HG03439 (cell line): Measurements from ENCODE around the gene KIR3DL2.
"Not testable (repeated sequence)": the region's sequence is repeated elsewhere in the genome, so short reads cannot be mapped to it uniquely, and the experiment has no call there.

Experiments used
- ATAC-seq: cut with Tn5 transposase; IDR thresholded peaks from one replicate; pipeline ENCODE4 v1.9.1; 2021; ENCODE audit warnings: mild to moderate bottlenecking, moderate library complexity; ENCODE audit not compliant: unreplicated experiment

Gene KIR3DL2

DNA sequence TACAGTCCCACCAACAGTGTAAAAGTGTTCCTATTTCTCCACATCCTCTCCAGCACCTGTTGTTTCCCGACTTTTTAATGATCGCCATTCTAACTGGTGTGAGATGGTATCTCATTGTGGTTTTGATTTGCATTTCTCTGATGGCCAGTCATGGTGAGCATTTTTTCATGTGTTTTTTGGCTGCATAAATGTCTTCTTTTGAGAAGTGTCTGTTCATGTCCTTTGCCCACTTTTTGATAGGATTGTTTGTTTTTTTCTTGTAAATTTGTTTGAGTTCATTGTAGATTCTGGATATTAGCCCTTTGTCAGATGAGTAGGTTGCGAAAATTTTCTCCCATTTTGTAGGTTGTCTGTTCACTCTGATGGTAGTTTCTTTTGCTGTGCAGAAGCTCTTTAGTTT is 13.2 kb downstream of the KIR3DL2 start:
- ATAC-seq = not testable (repeated sequence)

- ATAC-seq = no peak
Measured at GRCh38 chr19:54871696-54872095, 21.5 kb downstream of the KIR3DL2 start.

GRCh38 chr19:54873990-54874389 is 23.7 kb downstream of the KIR3DL2 start, which contains the start of gene FCAR:
Gene FCAR (plus strand): TSS chr19:54874235. CDS start chr19:54874290, 55 bp downstream.
- no peak for ATAC-seq

GRCh38 chr19:54875506-54875905 is 25.3 kb downstream of the KIR3DL2 start:
- ATAC-seq = no peak

DNA sequence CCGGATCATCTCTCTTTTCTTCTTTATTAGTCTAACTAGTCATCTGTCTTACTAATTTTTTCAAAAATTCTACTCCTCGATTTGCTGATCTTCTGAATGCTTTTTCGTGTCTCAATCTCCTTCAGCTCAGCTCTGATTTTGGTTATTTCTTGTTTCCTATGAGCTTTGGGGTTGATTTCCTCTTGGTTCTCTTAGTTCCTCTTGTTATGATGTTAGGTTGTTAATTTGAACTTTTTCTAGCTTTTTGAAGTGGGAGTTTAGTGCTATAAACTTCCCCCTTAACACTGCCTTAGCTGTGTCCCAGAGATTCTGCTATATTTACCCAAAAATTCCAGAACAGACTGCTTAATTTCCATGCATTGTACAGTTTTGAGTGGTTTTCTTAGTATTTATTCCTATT is 27.2 kb downstream of the KIR3DL2 start:
- no peak for ATAC-seq

DNA sequence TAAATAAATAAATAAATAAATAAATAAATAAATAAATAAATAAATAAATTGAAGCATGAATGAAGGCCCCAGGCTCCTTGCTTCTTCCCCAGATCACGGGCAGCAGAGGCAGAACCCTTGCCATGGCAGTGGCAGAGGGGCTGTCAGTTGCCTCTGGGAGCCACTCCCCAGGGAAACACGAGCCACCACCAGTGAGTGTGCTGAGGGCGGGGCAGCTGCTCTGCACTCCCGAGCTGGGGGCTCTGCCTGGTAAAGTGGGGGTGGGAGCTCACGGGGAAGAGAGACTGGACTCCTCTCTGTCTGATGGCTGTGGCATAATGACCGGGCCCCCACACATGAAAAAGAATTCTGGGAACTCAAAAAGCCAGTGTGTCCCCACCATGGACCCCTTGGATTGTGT is 31.6 kb downstream of the KIR3DL2 start:
- ATAC-seq = no peak

- no peak for ATAC-seq
Measured at GRCh38 chr19:54882758-54883157, 32.5 kb downstream of the KIR3DL2 start.

DNA sequence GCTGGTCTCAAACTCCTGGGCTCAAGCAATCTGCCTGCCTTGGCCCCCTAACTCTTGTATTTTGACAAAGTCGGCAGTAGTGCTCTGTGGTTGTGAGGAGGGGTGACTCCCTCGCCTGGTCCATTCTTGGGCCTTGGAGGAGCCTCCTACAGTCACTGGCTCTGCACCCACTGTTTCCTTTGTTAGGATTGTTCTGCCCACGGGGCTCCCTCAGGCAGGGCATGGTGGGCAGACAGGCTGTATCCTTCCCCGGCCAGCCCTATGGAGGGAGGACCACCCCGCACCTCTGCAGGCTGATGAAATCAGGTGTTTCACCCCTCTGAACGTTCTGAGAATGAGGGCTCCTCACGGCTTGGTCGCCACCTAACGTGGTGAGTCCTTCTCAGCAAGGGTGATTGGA is 33.0 kb downstream of the KIR3DL2 start:
- no peak for ATAC-seq

- ATAC-seq = no peak
Measured at GRCh38 chr19:54888239-54888638, 38.0 kb downstream of the KIR3DL2 start.

DNA sequence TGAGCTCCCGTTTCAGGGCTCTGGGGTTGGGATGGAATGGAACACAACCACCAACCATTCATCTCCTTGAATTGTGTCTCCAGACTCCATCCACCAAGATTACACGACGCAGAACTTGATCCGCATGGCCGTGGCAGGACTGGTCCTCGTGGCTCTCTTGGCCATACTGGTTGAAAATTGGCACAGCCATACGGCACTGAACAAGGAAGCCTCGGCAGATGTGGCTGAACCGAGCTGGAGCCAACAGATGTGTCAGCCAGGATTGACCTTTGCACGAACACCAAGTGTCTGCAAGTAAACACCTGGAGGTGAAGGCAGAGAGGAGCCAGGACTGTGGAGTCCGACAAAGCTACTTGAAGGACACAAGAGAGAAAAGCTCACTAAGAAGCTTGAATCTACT is 39.3 kb downstream of the KIR3DL2 start:
- no peak for ATAC-seq

DNA sequence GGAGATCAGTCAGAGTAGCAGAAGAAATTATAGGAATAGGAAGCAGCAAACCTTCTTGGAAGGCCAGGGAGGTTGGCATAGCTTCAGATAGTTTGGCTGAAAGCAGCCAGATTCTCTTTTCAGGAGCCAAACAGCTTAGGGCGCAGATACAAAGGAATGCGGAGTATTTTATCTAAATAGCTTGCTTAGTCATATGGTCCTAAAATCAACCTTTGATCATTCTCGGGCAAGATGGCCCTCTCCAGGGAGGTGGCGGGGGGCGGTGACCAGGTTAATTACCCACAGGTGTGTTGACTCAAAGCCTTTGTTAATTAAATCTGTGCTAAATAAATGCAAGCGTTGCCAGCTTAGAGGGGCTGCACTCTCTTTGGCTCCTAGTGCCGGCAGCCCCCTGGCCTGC is 43.2 kb downstream of the KIR3DL2 start:
- ATAC-seq = no peak

- ATAC-seq = not testable (repeated sequence)
Measured at GRCh38 chr19:54894106-54894505, 43.9 kb downstream of the KIR3DL2 start.

GRCh38 chr19:54896036-54896435 is 45.8 kb downstream of the KIR3DL2 start:
- ATAC-seq = no peak

- not testable (repeated sequence) for ATAC-seq
Measured at GRCh38 chr19:54898685-54899084, 48.4 kb downstream of the KIR3DL2 start.

DNA sequence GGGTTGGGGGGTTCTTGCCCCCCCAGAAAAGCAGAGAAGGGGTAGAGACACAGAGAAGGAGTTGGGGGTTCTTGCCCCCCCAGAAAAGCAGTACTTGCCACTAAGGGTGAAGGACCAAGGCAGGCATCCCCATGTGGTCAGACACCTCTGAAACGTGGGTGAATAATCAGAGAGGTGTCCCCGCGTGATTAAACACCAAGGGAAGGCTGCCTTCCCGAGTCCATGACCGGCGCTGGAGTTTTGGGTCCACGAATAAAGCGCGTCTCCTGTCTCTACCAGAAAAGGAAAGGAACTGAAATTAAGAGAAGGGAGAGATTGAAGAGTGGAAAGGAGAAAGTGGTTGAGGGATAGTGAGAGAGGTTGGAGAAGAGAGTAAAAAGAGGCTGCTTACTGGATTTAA is 49.4 kb downstream of the KIR3DL2 start:
- ATAC-seq = not testable (repeated sequence)

DNA sequence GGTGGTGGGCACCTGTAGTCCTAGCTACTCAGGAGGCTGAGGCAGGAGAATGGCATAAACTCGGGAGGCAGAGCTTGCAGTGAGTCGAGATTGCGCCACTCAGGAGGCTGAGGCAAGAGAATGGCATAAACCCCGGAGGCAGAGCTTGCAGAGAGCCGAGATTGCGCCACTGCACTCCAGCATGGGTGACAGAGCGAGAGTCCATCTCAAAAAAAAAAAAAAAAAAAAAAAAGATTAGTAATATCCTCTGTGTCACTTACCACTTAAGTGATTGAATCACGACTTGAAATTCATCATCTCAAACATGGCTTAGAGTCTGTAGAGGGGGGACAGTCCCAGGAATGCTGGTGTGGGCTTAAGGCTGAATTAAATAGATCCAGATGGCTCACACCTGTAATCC is 50.9 kb downstream of the KIR3DL2 start:
- not testable (repeated sequence) for ATAC-seq

DNA sequence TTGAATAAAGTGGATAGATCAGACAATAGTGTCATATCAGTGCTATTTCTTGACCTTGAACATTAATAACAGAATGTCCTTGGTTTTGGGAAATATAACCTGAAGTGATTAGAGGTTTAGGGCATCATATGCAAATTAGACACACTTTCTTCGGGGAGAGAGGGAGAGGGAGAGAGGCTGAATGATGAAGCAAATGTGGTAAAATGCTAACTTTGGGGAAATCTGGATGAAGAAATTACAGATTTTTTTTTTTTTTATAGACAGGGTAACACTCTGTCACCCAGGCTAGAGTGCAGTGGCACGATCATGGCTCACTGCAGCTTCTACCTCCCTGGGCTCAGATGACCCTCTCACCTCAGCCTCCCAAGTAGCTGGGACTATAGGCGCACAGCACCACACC is 51.8 kb downstream of the KIR3DL2 start:
- ATAC-seq = no peak

GRCh38 chr19:54903303-54903702 is 53.1 kb downstream of the KIR3DL2 start:
- ATAC-seq = no peak

DNA sequence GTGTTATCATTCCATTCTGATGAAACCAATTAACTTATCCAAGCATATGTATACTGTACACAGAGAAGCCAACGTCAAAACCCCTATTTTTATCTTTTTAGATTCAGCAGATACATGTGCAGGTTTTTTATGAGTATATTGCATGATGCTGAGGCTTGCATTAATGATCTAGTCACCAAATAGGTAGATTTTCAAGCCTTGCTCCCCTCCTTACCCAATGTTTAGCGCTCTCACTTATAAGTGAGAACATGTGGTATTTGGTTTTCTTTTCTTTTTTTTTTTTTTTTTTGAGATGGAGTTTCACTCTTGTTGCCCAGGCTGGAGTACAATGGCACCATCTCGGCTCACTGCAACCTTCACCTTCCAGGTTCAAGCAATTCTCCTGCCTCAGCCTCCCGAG is 54.0 kb downstream of the KIR3DL2 start:
- ATAC-seq = not testable (repeated sequence)

DNA sequence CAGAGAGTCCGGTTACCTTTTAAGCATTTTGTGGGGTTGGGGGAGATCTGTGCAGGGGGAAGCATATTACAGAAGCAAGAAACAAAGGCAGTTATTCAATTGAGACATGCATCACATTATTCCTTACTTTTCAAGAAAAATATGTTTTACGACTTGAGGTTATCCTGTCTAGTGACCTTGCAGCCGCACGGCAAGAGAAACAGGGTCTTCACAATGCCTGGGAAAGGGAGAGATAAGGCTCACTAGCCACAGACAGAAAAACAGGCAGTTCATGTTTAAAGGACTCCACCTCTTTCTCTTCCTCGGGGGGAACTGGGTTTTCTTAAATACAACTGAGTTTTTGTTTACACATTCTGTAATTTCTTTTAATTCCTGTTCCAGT is 55.2 kb downstream of the KIR3DL2 start:
- no peak for ATAC-seq

GRCh38 chr19:54905803-54906511 is 55.7 kb downstream of the KIR3DL2 start, which contains the start of gene NCR1:
Gene NCR1 (plus strand): TSS chr19:54906148. CDS start chr19:54906188, 40 bp downstream.
- ATAC-seq = no peak

DNA sequence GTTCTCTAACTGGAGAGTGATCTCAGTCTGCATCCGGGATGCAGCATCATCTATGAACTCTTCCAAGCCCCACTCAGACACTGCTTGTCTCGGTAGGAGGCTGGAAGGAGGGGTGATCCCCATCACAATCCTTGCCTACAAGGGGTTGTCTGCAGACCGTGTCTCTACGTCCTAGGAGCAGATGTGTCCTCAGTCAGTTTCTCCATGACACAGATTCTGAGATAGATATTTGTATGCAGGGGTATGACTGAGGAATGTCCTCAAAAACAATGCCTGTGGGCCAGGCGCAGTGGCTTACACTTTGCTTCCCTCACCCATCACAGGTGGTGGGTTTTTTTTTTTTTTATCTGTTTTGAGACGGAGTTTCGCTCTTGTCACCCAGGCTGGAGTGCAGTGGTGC is 56.6 kb downstream of the KIR3DL2 start:
- no peak for ATAC-seq

- not testable (repeated sequence) for ATAC-seq
Measured at GRCh38 chr19:54907899-54908298, 57.7 kb downstream of the KIR3DL2 start.
